ENCODE measurements around the gene PPP4R4. TPM values are rescaled to one million over a fixed set of nuclear protein-coding genes. Genes with fewer than 3 reads are reported as not detected.

PPP4R4 gene
- total and polyA plus RNA-seq, 2 donors from 2014 or later = 0.47 TPM; not detected in 1

DNA sequence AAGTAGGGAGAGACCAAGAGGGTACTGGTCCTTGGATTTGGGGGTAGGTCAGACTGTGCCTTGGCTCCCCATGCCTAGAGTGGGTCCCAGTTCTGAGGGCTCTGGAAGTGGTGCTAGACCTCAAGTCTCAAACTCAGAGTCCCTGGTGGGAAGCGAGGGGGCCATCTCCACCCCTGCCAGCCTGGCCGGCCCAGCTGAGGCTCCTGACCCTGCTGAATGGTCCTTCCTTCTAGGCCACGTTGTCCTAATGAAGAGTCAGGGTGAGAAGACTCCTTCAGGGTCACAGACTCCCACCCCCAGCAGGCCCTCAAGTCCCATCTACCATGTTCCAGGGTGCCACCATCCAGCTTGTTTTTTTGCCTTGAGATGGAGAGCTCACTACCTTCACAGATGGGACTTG is 136.1 kb downstream of the PPP4R4 start:
- Histone ChIP-seq H3K4me1 (ENCODE audit: control insufficient read depth in 2 of 3, insufficient read depth in 2 of 3, low read depth in 1 of 3, low read length in 3 of 3) (no peaks in the 10 kb centered on the region), H3K9me3 (ENCODE audit: control insufficient read depth in 2 of 3, insufficient read depth in 1 of 3, low read length in 3 of 3) (peaks cover 0 to 13% (median 0%) of the 10 kb centered on the region in 3 donors), H3K27me3 (ENCODE audit: control insufficient read depth, insufficient read depth, low read length) (no peaks in the 10 kb centered on the region), H3K27ac (ENCODE audit: low read depth in 2 of 2, low read length in 2 of 2) (no peak overlapping the region), H3K4me3 (ENCODE audit: low read length in 3 of 3) (no peak overlapping the region), H3K9ac (ENCODE audit: low read length in 3 of 3) (no peak overlapping the region), H3K36me3 (ENCODE audit: control insufficient read depth in 2 of 3, insufficient read depth in 3 of 3, low read length in 3 of 3) (peaks cover 0 to 6% (median 0%) of the 10 kb centered on the region in 3 donors)
- TF ChIP-seq, protein P1, sequence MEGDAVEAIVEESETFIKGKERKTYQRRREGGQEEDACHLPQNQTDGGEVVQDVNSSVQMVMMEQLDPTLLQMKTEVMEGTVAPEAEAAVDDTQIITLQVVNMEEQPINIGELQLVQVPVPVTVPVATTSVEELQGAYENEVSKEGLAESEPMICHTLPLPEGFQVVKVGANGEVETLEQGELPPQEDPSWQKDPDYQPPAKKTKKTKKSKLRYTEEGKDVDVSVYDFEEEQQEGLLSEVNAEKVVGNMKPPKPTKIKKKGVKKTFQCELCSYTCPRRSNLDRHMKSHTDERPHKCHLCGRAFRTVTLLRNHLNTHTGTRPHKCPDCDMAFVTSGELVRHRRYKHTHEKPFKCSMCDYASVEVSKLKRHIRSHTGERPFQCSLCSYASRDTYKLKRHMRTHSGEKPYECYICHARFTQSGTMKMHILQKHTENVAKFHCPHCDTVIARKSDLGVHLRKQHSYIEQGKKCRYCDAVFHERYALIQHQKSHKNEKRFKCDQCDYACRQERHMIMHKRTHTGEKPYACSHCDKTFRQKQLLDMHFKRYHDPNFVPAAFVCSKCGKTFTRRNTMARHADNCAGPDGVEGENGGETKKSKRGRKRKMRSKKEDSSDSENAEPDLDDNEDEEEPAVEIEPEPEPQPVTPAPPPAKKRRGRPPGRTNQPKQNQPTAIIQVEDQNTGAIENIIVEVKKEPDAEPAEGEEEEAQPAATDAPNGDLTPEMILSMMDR (IDR thresholded peaks at IDR 0.05; ENCODE audit: borderline replicate concordance, extremely low read depth, insufficient read depth) = no peak
- DNase-seq (no peak), FAIRE-seq (no peak)
- intact Hi-C loops (cut with DNase I) = no loop called here

DNA sequence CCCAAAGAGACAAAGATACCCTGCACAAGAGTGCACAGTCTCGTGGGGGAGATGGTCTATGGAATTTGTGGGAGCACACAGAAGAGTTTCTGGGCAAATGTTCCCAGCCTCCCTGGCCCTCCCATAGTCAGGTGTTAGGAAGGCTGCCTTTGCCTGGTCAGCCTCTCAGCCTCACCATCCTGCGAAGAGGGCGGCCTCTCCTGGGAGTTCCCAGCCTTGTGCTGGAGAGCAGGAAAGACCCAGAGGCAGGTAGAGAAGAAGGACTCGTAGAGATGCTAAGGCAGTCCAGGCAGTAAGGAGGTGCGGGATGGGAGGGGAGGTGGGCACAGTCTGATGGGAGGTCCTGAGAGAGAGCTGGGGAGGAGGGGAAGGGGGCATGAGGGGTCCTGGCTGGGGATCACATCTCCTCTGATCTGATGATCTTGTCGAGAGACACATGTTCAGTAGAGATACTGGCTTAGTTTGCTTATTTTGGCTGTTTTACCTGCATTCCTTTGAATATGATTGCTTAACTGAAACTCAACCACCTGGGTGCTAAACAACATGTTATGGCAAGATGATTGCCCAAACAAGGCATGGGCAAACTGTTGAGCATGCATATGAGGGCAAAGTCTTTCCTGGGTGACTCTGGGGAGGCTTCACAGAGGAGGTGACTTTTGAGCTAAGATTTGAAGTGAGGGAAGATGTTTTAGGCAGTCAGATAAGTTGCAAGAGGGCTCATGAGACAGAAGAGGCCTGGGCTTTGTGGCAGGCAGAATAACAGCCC is 138.5 kb downstream of the PPP4R4 start:
- peaks cover 0 to 6% (median 0%) of the 10 kb centered on the region in 3 donors for H3K9me3 ChIP-seq (ENCODE audit: control insufficient read depth in 2 of 3, insufficient read depth in 1 of 3, low read length in 3 of 3)
- no peak overlapping the region for H3K9ac ChIP-seq (ENCODE audit: low read length in 3 of 3)
- H3K27me3 ChIP-seq (ENCODE audit: control insufficient read depth, insufficient read depth, low read length) = no peaks in the 10 kb centered on the region
- peaks cover 0 to 6% (median 0%) of the 10 kb centered on the region in 3 donors for H3K36me3 ChIP-seq (ENCODE audit: control insufficient read depth in 2 of 3, insufficient read depth in 3 of 3, low read length in 3 of 3)
- intact Hi-C loops (cut with DNase I) = no loop called here
- no peak overlapping the region for H3K4me3 ChIP-seq (ENCODE audit: low read length in 3 of 3)
- DNase-seq (no peak), FAIRE-seq (no peak)
- H3K4me1 ChIP-seq (ENCODE audit: control insufficient read depth in 2 of 3, insufficient read depth in 2 of 3, low read depth in 1 of 3, low read length in 3 of 3) = no peaks in the 10 kb centered on the region
- H3K27ac ChIP-seq (ENCODE audit: low read depth in 2 of 2, low read length in 2 of 2) = no peak overlapping the region
- TF ChIP-seq, protein P1 (IDR thresholded peaks at IDR 0.05; ENCODE audit: borderline replicate concordance, extremely low read depth, insufficient read depth) = no peak

DNA sequence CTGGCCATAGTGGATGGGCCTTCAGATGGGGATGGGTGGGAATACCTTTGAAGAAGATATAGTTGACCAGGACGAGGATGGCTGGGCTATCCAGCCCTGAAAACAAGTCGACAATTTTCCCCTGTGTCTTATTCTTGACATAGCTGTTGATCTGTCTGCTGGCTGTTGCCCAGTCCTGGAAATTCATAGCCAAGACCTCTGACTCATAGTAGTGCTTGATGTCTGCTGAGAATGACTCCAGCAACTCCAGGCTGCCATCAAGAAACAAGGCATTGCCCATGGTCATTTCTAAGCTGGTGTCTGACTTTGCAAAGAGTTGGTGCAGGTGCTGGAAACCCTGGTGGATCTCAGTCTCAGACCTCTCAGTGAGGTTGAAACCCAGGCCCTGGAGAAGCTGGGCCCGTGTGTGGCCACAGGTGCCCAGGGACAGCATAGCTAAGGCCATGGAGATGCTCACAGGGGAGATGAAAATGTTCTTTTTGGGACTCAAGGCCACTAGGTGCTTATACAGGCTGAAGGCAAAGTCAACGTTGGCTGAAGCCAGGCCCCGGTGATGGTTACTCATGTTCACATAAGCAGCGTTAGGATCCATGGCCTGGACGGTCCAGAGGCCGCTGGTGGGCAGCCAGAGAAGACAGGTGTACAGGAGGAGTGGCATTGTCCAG is 140.0 kb downstream of the PPP4R4 start:
- DNase-seq (no peak), FAIRE-seq (no peak)
- Histone ChIP-seq H3K9ac (ENCODE audit: low read length in 3 of 3) (no peak overlapping the region), H3K27me3 (ENCODE audit: control insufficient read depth, insufficient read depth, low read length) (no peaks in the 10 kb centered on the region), H3K4me1 (ENCODE audit: control insufficient read depth in 2 of 3, insufficient read depth in 2 of 3, low read depth in 1 of 3, low read length in 3 of 3) (no peaks in the 10 kb centered on the region), H3K27ac (ENCODE audit: low read depth in 2 of 2, low read length in 2 of 2) (no peak overlapping the region), H3K36me3 (ENCODE audit: control insufficient read depth in 2 of 3, insufficient read depth in 3 of 3, low read length in 3 of 3) (peaks cover 0 to 6% (median 0%) of the 10 kb centered on the region in 3 donors), H3K9me3 (ENCODE audit: control insufficient read depth in 2 of 3, insufficient read depth in 1 of 3, low read length in 3 of 3) (no peaks in the 10 kb centered on the region), H3K4me3 (ENCODE audit: low read length in 3 of 3) (no peak overlapping the region)
- TF ChIP-seq, protein P1 (IDR thresholded peaks at IDR 0.05; ENCODE audit: borderline replicate concordance, extremely low read depth, insufficient read depth) = no peak
- intact Hi-C loops (cut with DNase I) = no loop called here
